NB4 (cell line): Measurements from ENCODE around the gene KCNH4.

Experiments
- DNase-seq: peaks from one replicate; pipeline ENCODE4 v3.0.0; 2010; ENCODE audit warnings: low read depth
- H3K4me3 ChIP-seq: one replicate; pipeline ENCODE4 v1.5.1; 2011; ENCODE audit warnings: mild to moderate bottlenecking, low read depth, low read length, moderate library complexity
- CTCF ChIP-seq: IDR thresholded peaks from one replicate; pipeline ENCODE4 v1.5.1; 2012; ENCODE audit warnings: low read depth, low read length
- MAX ChIP-seq: IDR thresholded peaks from 2 replicates; pipeline ENCODE4 v1.6.1; 2011; ENCODE audit warnings: low read depth, low read length
- MYC ChIP-seq: IDR thresholded peaks from 2 replicates; pipeline ENCODE4 v1.6.1; 2011; ENCODE audit warnings: low read depth, low read length
- POLR2A ChIP-seq: IDR thresholded peaks from 2 replicates; pipeline ENCODE4 v1.6.1; 2011; ENCODE audit warnings: mild to moderate bottlenecking; ENCODE audit not compliant: insufficient read length; ENCODE audit errors: extremely low read depth

Gene KCNH4

GRCh38 chr17:42116705-42117396, 64.1 kb downstream of the KCNH4 start:
- TF ChIP-seq POLR2A (no peak), CTCF (peak; percentile 74), MYC (0 out of 2 replicates have a peak, but pooled peaks have one; percentile 60), MAX (peak; percentile 59; the same call in 1 of the 2 replicates)
- no peak overlapping the region for H3K4me3 ChIP-seq
- DNase-seq: peak; percentile 80

GRCh38 chr17:42114118-42114517, 66.8 kb downstream of the KCNH4 start:
- no peak overlapping the region for H3K4me3 ChIP-seq
- no peak for DNase-seq
- no peak for TF ChIP-seq CTCF
- no peak for TF ChIP-seq MYC
- TF ChIP-seq POLR2A: no peak
- no peak for TF ChIP-seq MAX

- no peak for DNase-seq
- no peak overlapping the region for H3K4me3 ChIP-seq
- TF ChIP-seq CTCF (no peak), POLR2A (no peak), MYC (no peak), MAX (no peak)
Observed at GRCh38 chr17:42113293-42114069, 67.5 kb downstream of the KCNH4 start.

- peak; percentile 99 for TF ChIP-seq MAX
- peak; percentile 85 for TF ChIP-seq MYC
- TF ChIP-seq POLR2A: peak; percentile 53
- no peak for TF ChIP-seq CTCF
- no peak within 1 kb of the TSS for H3K4me3 ChIP-seq
- peak; percentile 87 for DNase-seq
Observed at GRCh38 chr17:42112552-42113176, 68.3 kb downstream of the KCNH4 start, which contains the start of gene DHX58. Gene DHX58 (minus strand): TSS chr17:42112714. CDS start chr17:42111892, 822 bp downstream.

GRCh38 chr17:42111871-42112551, 68.9 kb downstream of the KCNH4 start:
- H3K4me3 ChIP-seq: no peak overlapping the region
- TF ChIP-seq CTCF (no peak), MYC (no peak), MAX (no peak), POLR2A (no peak)
- DNase-seq: no peak
